Fibroblast of villous mesenchyme (primary cell): ENCODE data around the gene TNRC6C. TPM values are rescaled to one million over a fixed set of nuclear protein-coding genes. Genes with fewer than 3 reads are reported as not detected.

Experiments
- DNase-seq: peaks from one replicate; pipeline ENCODE4 v3.0.0-alpha.2; 2010; ENCODE audit warnings: low read depth
- H3K4me3 ChIP-seq: 2 replicates; pipeline ENCODE4 v1.5.1; 2011; ENCODE audit warnings: low read depth, mild to moderate bottlenecking, low read length
- CTCF ChIP-seq: IDR thresholded peaks from 2 replicates; pipeline ENCODE4 v1.5.1; 2012; ENCODE audit warnings: low read depth, mild to moderate bottlenecking, low read length; ENCODE audit not compliant: insufficient read depth
- total RNA-seq: library from RNA; depleted of rRNA; stranded (reverse); fragments of >200 nt; gene quantifications from 2 replicates; pipeline ENCODE4 v1.2.3, GENCODE V29; 2012

The TNRC6C gene
- total RNA-seq, 1 donor, result 4.3 TPM

- no peak for DNase-seq
- TF ChIP-seq CTCF, result no peak
Observed at GRCh38 chr17:78019976-78020716, 61.6 kb downstream of the TNRC6C start.

GRCh38 chr17:78020717-78021108 is 62.2 kb downstream of the TNRC6C start:
- no peak for DNase-seq
- H3K4me3 ChIP-seq, result no peak overlapping the region

More at GRCh38 chr17:78019976-78020716, 61.6 kb downstream of the TNRC6C start:
- H3K4me3 ChIP-seq, result no peak overlapping the region

GRCh38 chr17:78022425-78022824 is 63.9 kb downstream of the TNRC6C start:
- DNase-seq, result no peak
- H3K4me3 ChIP-seq, result no peak overlapping the region
- no peak for TF ChIP-seq CTCF

More at GRCh38 chr17:78020717-78021108, 62.2 kb downstream of the TNRC6C start:
- TF ChIP-seq CTCF, result no peak

GRCh38 chr17:78023042-78023441 is 64.5 kb downstream of the TNRC6C start:
- TF ChIP-seq CTCF, result no peak
- DNase-seq, result no peak
- no peak overlapping the region for H3K4me3 ChIP-seq

- no peak for TF ChIP-seq CTCF
- no peak for DNase-seq
Observed at GRCh38 chr17:78026381-78026780, 67.9 kb downstream of the TNRC6C start.

GRCh38 chr17:78027121-78027520 is 68.6 kb downstream of the TNRC6C start:
- TF ChIP-seq CTCF, result no peak
- no peak for DNase-seq
- H3K4me3 ChIP-seq, result no peak overlapping the region

More at GRCh38 chr17:78026381-78026780, 67.9 kb downstream of the TNRC6C start:
- H3K4me3 ChIP-seq, result no peak overlapping the region

- H3K4me3 ChIP-seq, result no peak overlapping the region
- no peak for TF ChIP-seq CTCF
- no peak for DNase-seq
Observed at GRCh38 chr17:78029697-78030096, 71.2 kb downstream of the TNRC6C start.
